HL-60/S4 treated with phorbol 12-myristate 13-acetate at 8.2 ng/mL for 4 days and 3 days (cell line): ENCODE measurements around the gene THOC1.
"Not testable (repeated sequence)": the region's sequence is repeated elsewhere in the genome, so short reads cannot be mapped to it uniquely, and the experiment has no call there.

ENCODE experiments used
- in situ Hi-C: fragments of 300-500 bp; cut with MboI; formaldehyde crosslinking; loops from 2 replicates; pipeline ENCODE4 v1.15.0; 2022; ENCODE audit warnings: low sequenced_read_pairs

The THOC1 gene, protein sequence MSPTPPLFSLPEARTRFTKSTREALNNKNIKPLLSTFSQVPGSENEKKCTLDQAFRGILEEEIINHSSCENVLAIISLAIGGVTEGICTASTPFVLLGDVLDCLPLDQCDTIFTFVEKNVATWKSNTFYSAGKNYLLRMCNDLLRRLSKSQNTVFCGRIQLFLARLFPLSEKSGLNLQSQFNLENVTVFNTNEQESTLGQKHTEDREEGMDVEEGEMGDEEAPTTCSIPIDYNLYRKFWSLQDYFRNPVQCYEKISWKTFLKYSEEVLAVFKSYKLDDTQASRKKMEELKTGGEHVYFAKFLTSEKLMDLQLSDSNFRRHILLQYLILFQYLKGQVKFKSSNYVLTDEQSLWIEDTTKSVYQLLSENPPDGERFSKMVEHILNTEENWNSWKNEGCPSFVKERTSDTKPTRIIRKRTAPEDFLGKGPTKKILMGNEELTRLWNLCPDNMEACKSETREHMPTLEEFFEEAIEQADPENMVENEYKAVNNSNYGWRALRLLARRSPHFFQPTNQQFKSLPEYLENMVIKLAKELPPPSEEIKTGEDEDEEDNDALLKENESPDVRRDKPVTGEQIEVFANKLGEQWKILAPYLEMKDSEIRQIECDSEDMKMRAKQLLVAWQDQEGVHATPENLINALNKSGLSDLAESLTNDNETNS

DNA sequence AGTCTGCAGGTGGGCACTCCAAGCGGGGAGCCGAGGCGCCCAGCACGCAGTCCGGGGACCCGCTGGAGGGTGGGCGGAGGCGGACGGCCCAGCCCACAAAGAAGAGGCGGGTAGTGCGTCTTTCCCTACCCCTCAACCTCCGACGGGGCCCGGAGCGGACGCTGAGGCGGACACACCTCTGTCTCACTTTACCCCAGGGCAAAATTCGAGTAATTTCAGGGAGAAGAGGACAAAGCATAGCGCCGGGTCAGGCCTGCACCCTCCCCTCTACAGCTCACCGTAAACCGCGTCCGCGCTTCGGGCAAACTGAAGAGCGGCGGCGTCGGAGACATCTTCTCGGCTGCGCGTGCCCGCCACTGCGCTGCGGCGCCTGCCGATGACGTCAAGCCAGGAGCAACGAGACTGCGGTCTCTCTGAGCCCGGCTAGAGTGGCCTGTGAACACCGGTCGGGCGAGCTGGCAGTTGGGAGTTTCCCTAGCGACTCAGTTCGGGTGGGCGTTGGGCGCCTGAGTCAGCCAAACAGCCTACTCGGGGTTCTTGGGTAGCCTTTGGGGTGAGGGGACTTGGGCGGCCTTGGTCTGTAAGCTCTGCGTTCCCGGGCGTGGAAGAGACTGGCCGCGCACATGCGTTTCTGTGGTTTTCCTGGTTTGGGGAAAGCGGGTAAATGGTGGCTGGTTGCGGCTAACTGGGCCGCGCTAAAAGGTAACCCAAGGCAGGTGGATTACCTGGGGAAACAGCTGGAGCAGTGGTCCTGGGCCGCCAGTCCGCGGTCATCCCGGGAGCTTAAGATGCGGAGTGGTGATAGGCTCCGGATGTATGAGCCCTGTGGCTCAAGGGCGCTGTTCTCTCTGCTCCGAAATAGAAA is at the start of gene THOC1:
TSS of gene THOC1 (minus strand) at position 360 of the 865 bp plus-strand sequence. CDS start at position 332, 28 bp downstream.
- in situ Hi-C loops: no loop called here

- in situ Hi-C loops: no loop called here
Measured at GRCh38 chr18:317618-318017, 49.8 kb upstream of the THOC1 start.

- in situ Hi-C loops: no loop called here
Measured at GRCh38 chr18:316393-316792, 48.5 kb upstream of the THOC1 start.

DNA sequence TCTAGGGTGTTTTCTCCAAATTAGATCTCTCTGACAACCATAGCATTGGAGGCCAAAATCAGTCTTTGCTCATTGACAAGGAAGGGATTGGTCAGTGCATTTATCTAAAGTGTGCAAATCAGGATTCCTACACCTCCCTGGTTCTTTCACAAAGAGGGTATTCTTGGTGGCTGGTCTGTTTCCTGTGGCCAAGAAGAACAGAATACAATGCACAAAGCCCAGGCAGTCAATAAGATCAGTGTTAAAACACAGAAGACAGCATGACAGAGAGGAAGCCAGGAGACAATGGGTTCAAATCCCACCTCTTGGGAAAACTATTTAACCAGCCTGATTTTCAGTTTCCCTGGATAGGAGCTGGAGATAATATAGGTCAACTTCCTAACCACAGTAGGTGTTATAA is 46.1 kb upstream of the THOC1 start:
- in situ Hi-C loops: no loop called here

- in situ Hi-C loops: no loop called here
Measured at GRCh38 chr18:312415-312814, 44.6 kb upstream of the THOC1 start.

- in situ Hi-C loops: no loop called here
Measured at GRCh38 chr18:310042-310441, 42.2 kb upstream of the THOC1 start.

DNA sequence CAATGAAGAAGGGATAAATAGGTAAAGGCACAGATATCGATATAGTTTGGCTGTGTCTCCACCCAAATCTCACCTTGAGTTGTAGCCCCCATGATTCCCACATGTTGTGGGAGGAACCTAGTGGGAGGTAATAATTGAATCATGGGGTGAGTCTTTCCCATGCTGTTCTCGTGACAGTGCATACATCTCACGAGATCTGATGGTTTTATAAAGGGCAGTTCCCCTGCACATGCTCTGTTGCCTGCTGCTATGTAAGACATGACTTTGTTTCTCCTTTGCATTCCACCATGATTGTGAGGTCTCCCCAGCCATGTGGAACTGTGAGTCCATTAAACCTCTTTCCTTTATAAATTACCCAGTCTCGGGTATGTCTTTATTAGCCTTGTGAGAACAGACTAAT is 40.2 kb upstream of the THOC1 start:
- in situ Hi-C loops: not testable (repeated sequence)

DNA sequence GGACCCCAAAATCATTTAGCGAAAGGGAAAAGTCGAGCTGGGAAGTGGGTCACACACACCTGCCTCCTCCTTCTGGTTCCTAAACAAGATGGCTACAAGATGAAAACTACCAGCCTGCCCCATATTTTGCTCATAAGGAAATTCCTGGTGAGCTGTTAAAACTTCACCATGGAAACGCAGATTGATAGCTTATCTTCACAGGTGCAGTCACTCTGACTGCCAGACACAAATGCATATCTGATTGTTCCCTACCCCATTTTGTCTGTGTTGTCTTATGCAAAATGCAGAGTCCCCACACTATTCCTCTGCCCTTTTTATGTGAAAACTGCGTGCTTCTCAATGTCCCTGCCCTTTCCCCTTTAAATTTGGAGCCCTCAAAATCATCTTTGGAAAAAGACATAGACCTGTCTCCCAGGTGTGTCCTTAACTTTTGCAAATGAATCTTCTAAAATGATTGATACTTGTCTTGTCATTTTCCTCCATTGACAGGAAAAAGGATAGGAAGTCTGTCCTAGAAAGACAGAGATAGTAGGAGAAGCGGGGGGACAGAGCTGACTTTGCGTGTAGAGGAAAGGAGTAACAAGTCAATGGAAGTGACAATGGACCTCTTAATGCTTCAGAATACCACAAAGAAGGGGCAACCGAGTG is 38.9 kb upstream of the THOC1 start:
- in situ Hi-C loops: no loop called here

GRCh38 chr18:305003-305501 is 37.2 kb upstream of the THOC1 start:
- in situ Hi-C loops: no loop called here

DNA sequence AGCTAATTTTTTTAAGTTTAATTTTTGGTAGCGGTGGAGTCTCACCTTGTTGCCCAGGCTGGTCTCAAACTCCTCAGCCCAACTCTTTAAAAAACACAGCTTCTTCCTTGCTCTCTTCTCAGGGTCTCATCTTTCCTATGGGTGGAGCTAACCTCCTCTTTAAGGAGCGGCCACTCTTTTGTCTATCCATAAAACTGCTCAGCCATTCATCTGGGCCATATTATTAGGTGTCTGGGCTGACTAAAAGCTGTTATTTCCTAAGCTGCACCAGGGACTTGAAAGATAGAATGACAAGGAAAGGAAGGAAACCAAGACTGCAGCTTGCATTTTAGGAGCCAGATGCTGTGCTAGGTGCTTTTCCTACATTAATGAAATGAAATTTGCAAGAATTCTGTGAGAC is 35.8 kb upstream of the THOC1 start:
- in situ Hi-C loops: no loop called here

- in situ Hi-C loops: no loop called here
Measured at GRCh38 chr18:303011-303410, 35.2 kb upstream of the THOC1 start.

- in situ Hi-C loops: no loop called here
Measured at GRCh38 chr18:302097-302496, 34.2 kb upstream of the THOC1 start.

DNA sequence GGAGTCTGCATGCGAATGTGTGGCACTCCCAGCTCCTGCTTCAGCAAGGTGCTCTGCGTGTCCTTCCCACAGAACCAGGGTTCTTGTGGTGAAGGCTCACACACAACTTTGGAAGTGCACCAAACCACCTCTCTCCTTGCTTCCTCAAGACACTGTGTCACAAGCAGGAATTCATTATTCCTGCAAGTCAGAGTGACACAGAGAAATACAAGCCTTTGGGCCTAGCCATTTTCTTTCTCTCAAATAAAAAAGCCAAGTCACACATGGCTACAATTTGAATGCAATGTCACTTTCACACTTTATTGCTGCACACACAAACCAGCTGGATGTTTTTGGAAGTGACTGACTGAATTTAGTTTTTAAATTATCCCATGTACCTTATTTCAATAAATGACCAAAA is 30.1 kb upstream of the THOC1 start:
- in situ Hi-C loops: no loop called here

DNA sequence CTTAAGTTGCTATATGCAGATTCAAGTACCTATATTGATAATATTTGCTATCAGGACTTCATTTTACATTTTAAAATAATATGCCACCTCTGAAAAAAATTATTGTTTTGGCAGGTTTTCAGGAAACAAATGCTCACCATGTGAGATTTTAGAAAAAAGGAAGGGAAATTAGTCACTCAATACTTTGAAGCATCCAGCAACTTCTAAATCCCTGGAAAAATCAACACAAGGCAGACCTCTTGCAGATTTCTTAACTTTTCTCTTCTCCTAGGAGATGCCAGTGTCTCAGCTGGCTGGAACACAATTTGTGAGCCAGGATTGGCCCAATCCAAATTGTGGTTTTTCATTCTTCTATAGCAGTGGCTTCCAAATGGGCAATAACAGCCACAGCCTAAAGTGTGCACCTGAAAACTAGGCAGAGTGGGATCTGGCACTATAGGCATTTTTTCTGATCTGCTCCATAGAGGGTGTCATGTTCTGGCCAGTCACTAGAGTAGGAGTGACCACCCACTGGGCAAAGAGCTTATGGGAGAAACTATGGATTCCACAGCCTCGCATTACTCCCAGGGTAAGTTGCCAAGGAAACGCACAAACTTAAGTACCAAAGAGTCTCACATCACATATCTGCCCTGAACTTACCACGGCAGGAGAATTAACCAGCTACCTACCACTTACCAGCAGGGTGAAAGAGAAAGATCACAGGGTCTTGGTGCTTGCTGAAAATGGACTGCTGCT is 28.1 kb upstream of the THOC1 start:
- in situ Hi-C loops: no loop called here

DNA sequence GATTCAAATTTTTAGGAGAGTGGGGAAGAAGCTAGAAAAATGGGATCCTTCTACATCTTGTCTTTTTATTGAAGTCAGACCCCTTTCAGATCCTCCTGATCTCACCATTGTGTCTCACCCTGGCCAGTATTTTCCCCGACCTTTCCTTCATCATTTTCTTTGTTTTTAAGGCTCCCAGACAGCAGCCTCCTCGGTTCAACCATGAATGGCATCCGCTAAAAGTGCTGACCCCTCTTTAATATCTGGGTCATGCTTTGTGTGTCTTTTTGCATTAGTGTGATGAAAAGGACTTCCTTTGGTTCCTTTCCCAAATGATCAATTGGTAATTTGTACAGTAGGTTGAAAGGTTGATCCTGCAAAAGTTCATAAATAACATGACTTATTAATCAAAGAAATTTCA is 26.7 kb upstream of the THOC1 start:
- in situ Hi-C loops: no loop called here

DNA sequence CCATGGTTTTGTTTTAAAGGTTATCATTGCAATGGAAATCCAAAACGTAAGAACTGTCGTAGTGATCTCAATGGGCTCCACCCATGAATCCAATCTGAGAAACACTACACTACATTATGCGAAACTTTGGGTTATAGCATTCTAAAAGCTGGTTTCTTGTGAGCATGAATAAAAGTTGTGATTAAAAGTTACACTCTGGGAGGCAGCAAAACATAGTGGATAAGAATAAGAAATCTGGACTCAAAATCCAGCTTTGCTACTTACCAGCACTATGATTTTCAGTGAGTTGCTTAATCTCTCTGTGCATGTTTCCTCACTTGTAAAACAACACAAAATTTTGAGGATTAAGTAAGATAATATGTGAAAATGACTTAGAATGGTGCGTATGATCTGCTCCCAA is 25.7 kb upstream of the THOC1 start:
- in situ Hi-C loops: no loop called here

GRCh38 chr18:292271-292670 is 24.4 kb upstream of the THOC1 start:
- in situ Hi-C loops: no loop called here

- in situ Hi-C loops: not testable (repeated sequence)
Measured at GRCh38 chr18:289970-290369, 22.1 kb upstream of the THOC1 start.

DNA sequence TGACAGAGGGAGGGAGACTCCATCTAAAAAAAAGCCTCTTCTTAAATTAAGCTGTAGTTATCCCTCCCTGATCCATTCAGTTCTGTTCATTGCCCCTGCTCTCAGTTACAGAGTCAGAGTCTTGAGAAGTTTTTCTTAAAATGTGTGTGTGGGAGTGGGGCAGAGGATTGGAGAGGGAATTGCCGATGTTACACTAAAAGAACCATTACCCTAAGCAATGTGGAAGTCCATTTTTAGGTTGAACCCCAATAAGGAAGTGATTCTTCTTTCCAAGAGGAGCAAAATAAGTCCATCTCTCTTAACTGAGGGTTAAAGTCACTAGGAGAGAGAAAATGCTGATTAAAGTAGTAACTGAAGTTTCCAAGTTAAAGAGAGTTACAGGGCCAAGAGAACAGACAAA is 21.2 kb upstream of the THOC1 start:
- in situ Hi-C loops: no loop called here
